AG09319 (cell line): ENCODE measurements around the gene NR2C2AP.

Experiments used
- DNase-seq: peaks from one replicate; pipeline ENCODE4 v3.0.0-alpha.2; 2010; ENCODE audit warnings: low read depth; ENCODE audit errors: extremely low read depth
- CTCF ChIP-seq: IDR thresholded peaks from 2 replicates; pipeline ENCODE4 v1.5.1; 2011; ENCODE audit warnings: low read depth, mild to moderate bottlenecking, inconsistent platforms, low read length, moderate library complexity

NR2C2AP gene

GRCh38 chr19:19214892-19215291, 11.7 kb upstream of the NR2C2AP start:
- DNase-seq = no peak
- TF ChIP-seq CTCF = no peak

GRCh38 chr19:19214159-19214490, 10.9 kb upstream of the NR2C2AP start:
- DNase-seq = no peak

GRCh38 chr19:19213426-19214158, 10.4 kb upstream of the NR2C2AP start:
- no peak for DNase-seq

More at GRCh38 chr19:19214159-19214490, 10.9 kb upstream of the NR2C2AP start:
- no peak for TF ChIP-seq CTCF

GRCh38 chr19:19212916-19213315, 9.7 kb upstream of the NR2C2AP start:
- no peak for DNase-seq
- TF ChIP-seq CTCF = no peak

More at GRCh38 chr19:19213426-19214158, 10.4 kb upstream of the NR2C2AP start:
- TF ChIP-seq CTCF = no peak

GRCh38 chr19:19211499-19212420, 8.5 kb upstream of the NR2C2AP start, which contains the start of gene NCAN:
NCAN (plus strand) TSS chr19:19211958; CDS start chr19:19216954, 4,996 bp downstream.
- no peak for TF ChIP-seq CTCF
- no peak for DNase-seq

- no peak for DNase-seq
These were observed 6.2 kb upstream of the NR2C2AP start for GRCh38 chr19:19209372-19209771.

More at GRCh38 chr19:19209372-19209771, 6.2 kb upstream of the NR2C2AP start:
- TF ChIP-seq CTCF = no peak
